Uterus (tissue), 2 donors: ENCODE results near the gene CHST10.

ENCODE experiments used
- POLR2A ChIP-seq, 2 donors: fragments of 450-650 bp; IDR thresholded peaks; one replicate each; pipeline ENCODE4 v1.6.1; 2016; ENCODE audit warnings: antibody characterized with exemption in 2 of 2, mild to moderate bottlenecking in 1 of 2, moderate library complexity in 1 of 2
- TF ChIP-seq, protein P1 (sequence below), 4 experiments: fragments of 200-600 bp in 2 of 4; fragments of 450-650 bp in 2 of 4; sonication (generic) in 2 of 4; IDR thresholded peaks; one replicate each; pipeline ENCODE4 v1.5.1; 2016 to 2019; ENCODE audit warnings: antibody characterized with exemption in 4 of 4, mild to moderate bottlenecking in 2 of 4, moderate library complexity in 1 of 4

DNA sequence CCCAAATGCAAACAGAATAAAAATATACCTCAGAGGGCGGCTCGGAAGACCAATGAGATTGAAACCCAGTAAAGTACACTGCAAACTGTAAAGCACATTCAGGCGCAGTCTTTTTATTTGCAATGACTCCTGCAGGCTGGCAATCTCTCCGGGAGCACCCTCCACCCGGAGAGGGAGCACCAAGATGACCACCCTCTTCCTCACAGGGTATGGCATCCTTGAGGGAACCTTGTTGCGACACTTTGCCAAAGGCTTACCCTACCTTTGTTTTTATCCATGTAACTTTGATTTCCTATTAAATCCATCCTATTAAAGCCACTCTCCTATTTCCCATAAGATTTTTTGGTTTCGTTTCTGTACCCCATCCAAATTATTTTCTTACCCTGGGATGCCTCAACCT lies 16.2 kb downstream of the CHST10 start:
- TF ChIP-seq, protein P1, sequence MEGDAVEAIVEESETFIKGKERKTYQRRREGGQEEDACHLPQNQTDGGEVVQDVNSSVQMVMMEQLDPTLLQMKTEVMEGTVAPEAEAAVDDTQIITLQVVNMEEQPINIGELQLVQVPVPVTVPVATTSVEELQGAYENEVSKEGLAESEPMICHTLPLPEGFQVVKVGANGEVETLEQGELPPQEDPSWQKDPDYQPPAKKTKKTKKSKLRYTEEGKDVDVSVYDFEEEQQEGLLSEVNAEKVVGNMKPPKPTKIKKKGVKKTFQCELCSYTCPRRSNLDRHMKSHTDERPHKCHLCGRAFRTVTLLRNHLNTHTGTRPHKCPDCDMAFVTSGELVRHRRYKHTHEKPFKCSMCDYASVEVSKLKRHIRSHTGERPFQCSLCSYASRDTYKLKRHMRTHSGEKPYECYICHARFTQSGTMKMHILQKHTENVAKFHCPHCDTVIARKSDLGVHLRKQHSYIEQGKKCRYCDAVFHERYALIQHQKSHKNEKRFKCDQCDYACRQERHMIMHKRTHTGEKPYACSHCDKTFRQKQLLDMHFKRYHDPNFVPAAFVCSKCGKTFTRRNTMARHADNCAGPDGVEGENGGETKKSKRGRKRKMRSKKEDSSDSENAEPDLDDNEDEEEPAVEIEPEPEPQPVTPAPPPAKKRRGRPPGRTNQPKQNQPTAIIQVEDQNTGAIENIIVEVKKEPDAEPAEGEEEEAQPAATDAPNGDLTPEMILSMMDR (IDR thresholded peaks at IDR 0.05): no peak
- no peak for TF ChIP-seq POLR2A (IDR thresholded peaks at IDR 0.05)
